Ureter (tissue), 1 donor: Measurements from ENCODE around the gene RGSL1. TPM values are rescaled to one million over a fixed set of nuclear protein-coding genes. Genes with fewer than 3 reads are reported as not detected.
"Not testable (repeated sequence)": the region's sequence is repeated elsewhere in the genome, so short reads cannot be mapped to it uniquely, and the experiment has no call there.

Source experiments
- DNase-seq: peaks from one replicate; pipeline ENCODE4 v3.0.0-alpha.2; 2020; ENCODE audit warnings: low spot score
- total RNA-seq: library from RNA; stranded (reverse); gene quantifications from one replicate; pipeline ENCODE4 v1.2.4, GENCODE V29; 2023
- donor health status: DM: yes; HTN: yes; CAD: no.

RGSL1 gene
- total RNA-seq, 1 donor from 2014 or later: not detected

- DNase-seq: no peak
Measured at GRCh38 chr1:182446033-182446669, 3.8 kb upstream of the RGSL1 start.

- not testable (repeated sequence) for DNase-seq
Measured at GRCh38 chr1:182447124-182447523, 2.8 kb upstream of the RGSL1 start.

GRCh38 chr1:182447660-182448059 lies 2.3 kb upstream of the RGSL1 start:
- no peak for DNase-seq

- DNase-seq: no peak
Measured at GRCh38 chr1:182453631-182454030, 3.7 kb downstream of the RGSL1 start.

- no peak for DNase-seq
Measured at GRCh38 chr1:182457844-182458243, 7.9 kb downstream of the RGSL1 start.

GRCh38 chr1:182459949-182460348 lies 10.0 kb downstream of the RGSL1 start:
- DNase-seq: no peak

- DNase-seq: no peak
Measured at GRCh38 chr1:182460550-182460951, 10.6 kb downstream of the RGSL1 start.

- no peak for DNase-seq
Measured at GRCh38 chr1:182473556-182473955, 23.6 kb downstream of the RGSL1 start.

GRCh38 chr1:182476625-182477024 lies 26.7 kb downstream of the RGSL1 start:
- no peak for DNase-seq

GRCh38 chr1:182478238-182478637 lies 28.3 kb downstream of the RGSL1 start:
- DNase-seq: no peak

GRCh38 chr1:182484067-182484466 lies 34.1 kb downstream of the RGSL1 start:
- DNase-seq: no peak

- no peak for DNase-seq
Measured at GRCh38 chr1:182484531-182485257, 34.7 kb downstream of the RGSL1 start.

- no peak for DNase-seq
Measured at GRCh38 chr1:182485861-182486260, 35.9 kb downstream of the RGSL1 start.

GRCh38 chr1:182488803-182489202 lies 38.9 kb downstream of the RGSL1 start:
- no peak for DNase-seq

- no peak for DNase-seq
Measured at GRCh38 chr1:182493063-182493462, 43.1 kb downstream of the RGSL1 start.

GRCh38 chr1:182495002-182495401 lies 45.1 kb downstream of the RGSL1 start:
- DNase-seq: no peak

GRCh38 chr1:182495693-182496092 lies 45.7 kb downstream of the RGSL1 start:
- no peak for DNase-seq

- DNase-seq: no peak
Measured at GRCh38 chr1:182507685-182508084, 57.7 kb downstream of the RGSL1 start.

- no peak for DNase-seq
Measured at GRCh38 chr1:182515556-182515955, 65.6 kb downstream of the RGSL1 start.

- DNase-seq: no peak
Measured at GRCh38 chr1:182520736-182521135, 70.8 kb downstream of the RGSL1 start.

- no peak for DNase-seq
Measured at GRCh38 chr1:182525342-182525741, 75.4 kb downstream of the RGSL1 start.

GRCh38 chr1:182527680-182528079 lies 77.7 kb downstream of the RGSL1 start:
- no peak for DNase-seq

GRCh38 chr1:182528206-182528605 lies 78.3 kb downstream of the RGSL1 start:
- DNase-seq: not testable (repeated sequence)

GRCh38 chr1:182533896-182534295 lies 84.0 kb downstream of the RGSL1 start:
- no peak for DNase-seq
